Measurements from ENCODE around the gene RYR2. TPM values are rescaled to one million over a fixed set of nuclear protein-coding genes. Genes with fewer than 3 reads are reported as not detected.

RYR2 gene
- total RNA-seq, 1 experiment from 2014 or later, result 0.03 TPM

- intact Hi-C loops (cut with micrococcal nuclease; ENCODE audit: unreplicated experiment) (no loop called here), in situ Hi-C loops (cut with HindIII; ENCODE audit: low pct_unique_long_range_greater_than_20kb, low sequenced_read_pairs) (no loop called here)
- POLR2A ChIA-PET, result no interaction called here
- no peak overlapping the region for H3K4me3 ChIP-seq (ENCODE audit: low read depth in 2 of 2, low read length in 2 of 2)
- no peaks in the 10 kb centered on the region for H3K36me3 ChIP-seq (ENCODE audit: control insufficient read depth, insufficient read depth, low read length)
- no peak for ATAC-seq
- no peaks in the 10 kb centered on the region for H3K27me3 ChIP-seq (ENCODE audit: control insufficient read depth, insufficient read depth, low read length)
- no peak overlapping the region for H3K27ac ChIP-seq (ENCODE audit: low read length)
- no peak for TF ChIP-seq CTCF (IDR thresholded peaks at IDR 0.05)
- no peaks in the 10 kb centered on the region for H3K4me1 ChIP-seq (ENCODE audit: control insufficient read depth, insufficient read depth, low read length)
- BruUV-seq (replicated peaks), result no TSS peak
- CTCF ChIA-PET, result no interaction called here
- no peak for DNase-seq (ENCODE audit: low read depth, low spot score)
- H3K9me3 ChIP-seq (ENCODE audit: control insufficient read depth, insufficient read depth, low read depth, low read length), result no peaks in the 10 kb centered on the region
These were observed 258.7 kb downstream of the RYR2 start for GRCh38 chr1:237300642-237301041.

- H3K4me1 ChIP-seq (ENCODE audit: control insufficient read depth, insufficient read depth, low read length), result no peaks in the 10 kb centered on the region
- DNase-seq (ENCODE audit: low read depth, low spot score), result no peak
- H3K27ac ChIP-seq (ENCODE audit: low read length), result no peak overlapping the region
- no peaks in the 10 kb centered on the region for H3K36me3 ChIP-seq (ENCODE audit: control insufficient read depth, insufficient read depth, low read length)
- H3K27me3 ChIP-seq (ENCODE audit: control insufficient read depth, insufficient read depth, low read length), result no peaks in the 10 kb centered on the region
- POLR2A ChIA-PET, result no interaction called here
- no TSS peak for BruUV-seq (replicated peaks)
- no peak overlapping the region for H3K4me3 ChIP-seq (ENCODE audit: low read depth in 2 of 2, low read length in 2 of 2)
- intact Hi-C loops (cut with micrococcal nuclease; ENCODE audit: unreplicated experiment), result no loop called here
- in situ Hi-C loops (cut with HindIII; ENCODE audit: low pct_unique_long_range_greater_than_20kb, low sequenced_read_pairs), result no loop called here
- TF ChIP-seq SIN3A (IDR thresholded peaks at IDR 0.05; ENCODE audit: borderline replicate concordance, insufficient read depth, low read depth, low read length), result no peak
- TF ChIP-seq TCF7L2 (IDR thresholded peaks at IDR 0.05; ENCODE audit: low read depth, low read length), result no peak
- TF ChIP-seq CTCF (IDR thresholded peaks at IDR 0.05), result no peak
- TF ChIP-seq REST (IDR thresholded peaks at IDR 0.05; ENCODE audit: insufficient read depth in 1 of 2, low read depth in 2 of 2, low read length in 1 of 2), result no peak
- no peak for TF ChIP-seq POLR2AphosphoS5 (IDR thresholded peaks at IDR 0.05; ENCODE audit: low read depth, low read length)
- H3K9me3 ChIP-seq (ENCODE audit: control insufficient read depth, insufficient read depth, low read depth, low read length), result no peaks in the 10 kb centered on the region
- ATAC-seq, result no peak
- CTCF ChIA-PET, result no interaction called here
These were observed 261.9 kb downstream of the RYR2 start for GRCh38 chr1:237303929-237304328.

- Histone ChIP-seq H3K4me3 (ENCODE audit: low read depth in 2 of 2, low read length in 2 of 2) (no peak overlapping the region), H3K4me1 (ENCODE audit: control insufficient read depth, insufficient read depth, low read length) (no peaks in the 10 kb centered on the region), H3K27me3 (ENCODE audit: control insufficient read depth, insufficient read depth, low read length) (no peaks in the 10 kb centered on the region), H3K9me3 (ENCODE audit: control insufficient read depth, insufficient read depth, low read depth, low read length) (no peaks in the 10 kb centered on the region), H3K36me3 (ENCODE audit: control insufficient read depth, insufficient read depth, low read length) (no peaks in the 10 kb centered on the region), H3K27ac (ENCODE audit: low read length) (no peak overlapping the region)
- DNase-seq (ENCODE audit: low read depth, low spot score) (no peak), ATAC-seq (no peak)
- CTCF ChIA-PET, result no interaction called here
- no TSS peak for BruUV-seq (replicated peaks)
- TF ChIP-seq SIN3A (IDR thresholded peaks at IDR 0.05; ENCODE audit: borderline replicate concordance, insufficient read depth, low read depth, low read length) (no peak), TCF7L2 (IDR thresholded peaks at IDR 0.05; ENCODE audit: low read depth, low read length) (no peak), CTCF (IDR thresholded peaks at IDR 0.05) (no peak), REST (IDR thresholded peaks at IDR 0.05; ENCODE audit: insufficient read depth in 1 of 2, low read depth in 2 of 2, low read length in 1 of 2) (no peak), POLR2AphosphoS5 (IDR thresholded peaks at IDR 0.05; ENCODE audit: low read depth, low read length) (no peak)
- intact Hi-C loops (cut with micrococcal nuclease; ENCODE audit: unreplicated experiment) (no loop called here), in situ Hi-C loops (cut with HindIII; ENCODE audit: low pct_unique_long_range_greater_than_20kb, low sequenced_read_pairs) (no loop called here)
- POLR2A ChIA-PET, result no interaction called here
These were observed 264.7 kb downstream of the RYR2 start for GRCh38 chr1:237306726-237307125.

Measured in Panc1 (cell line).